Measurements from ENCODE around the gene TUBE1.
"Not testable (repeated sequence)": the region's sequence is repeated elsewhere in the genome, so short reads cannot be mapped to it uniquely, and the experiment has no call there.

The TUBE1 gene

GRCh38 chr6:112061605-112062004 lies 25.7 kb downstream of the TUBE1 start:
- DNase-seq: no peak

DNA sequence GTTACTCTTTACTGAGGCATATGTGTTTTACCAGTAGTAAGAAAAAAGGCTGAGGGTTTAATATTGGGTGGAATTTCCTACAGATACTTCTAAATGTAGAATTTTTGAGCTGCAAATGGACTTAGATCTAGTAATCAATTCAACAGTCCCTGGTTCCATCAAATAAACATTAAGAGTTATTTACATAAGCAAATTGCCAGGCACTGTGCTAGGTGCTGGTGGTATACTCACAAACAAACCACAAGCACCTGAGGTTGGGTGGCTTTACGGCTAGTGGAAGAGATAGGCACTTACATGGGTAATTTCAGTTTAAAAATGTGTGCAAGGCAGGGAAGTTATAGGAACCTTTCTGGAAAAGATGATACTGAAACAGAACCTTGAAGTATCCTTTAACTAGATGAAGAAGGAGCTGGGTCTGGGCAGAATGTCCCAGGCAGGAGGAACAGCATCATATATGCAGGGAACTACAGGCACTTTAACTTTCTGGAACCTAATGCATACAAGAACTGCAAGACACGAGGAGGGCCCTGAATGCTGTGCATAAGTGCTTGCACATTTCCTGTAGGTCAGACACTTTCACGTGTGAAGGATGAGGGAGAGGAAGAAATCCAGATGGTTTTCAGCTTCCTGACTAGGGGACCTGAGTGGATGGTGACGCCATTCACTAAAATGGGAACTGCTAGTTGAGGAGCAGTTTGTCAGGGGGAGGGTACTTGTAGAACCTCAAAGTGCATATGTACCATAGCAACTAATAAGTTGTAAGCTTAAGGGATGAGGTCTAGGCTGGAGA lies 28.8 kb downstream of the TUBE1 start:
- no peak for DNase-seq

DNA sequence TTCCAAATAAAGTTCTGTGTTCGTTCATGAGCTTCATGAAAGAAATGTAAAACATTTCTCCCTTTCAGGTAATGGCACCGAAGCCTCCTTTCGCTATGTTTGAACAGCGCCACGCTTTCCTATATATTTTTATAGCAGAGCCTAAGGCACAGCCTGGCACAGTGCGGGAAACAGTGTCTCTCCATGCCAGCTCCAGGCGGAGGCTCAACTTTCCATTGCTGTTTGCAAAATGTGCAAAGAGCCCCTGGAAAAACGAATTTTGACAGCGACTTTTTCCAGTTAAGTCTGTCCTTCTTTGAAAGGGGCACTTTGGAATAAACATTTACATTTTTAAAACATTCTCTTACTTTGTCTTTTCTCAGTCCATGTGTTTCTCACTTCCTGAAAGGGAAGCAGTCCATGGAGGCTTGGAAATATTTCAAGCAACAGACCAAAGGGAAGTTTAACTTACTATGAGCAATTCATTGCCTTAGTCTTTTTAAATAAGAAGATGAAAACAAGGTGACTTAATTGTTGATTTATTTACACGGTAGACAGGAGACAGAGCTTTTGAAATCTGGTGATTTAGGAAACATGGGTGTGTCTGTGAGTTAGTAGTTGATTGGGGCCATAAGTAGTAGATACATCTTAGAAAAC lies 32.6 kb downstream of the TUBE1 start:
- DNase-seq: no peak

GRCh38 chr6:112054001-112054400 lies 33.3 kb downstream of the TUBE1 start, which contains the start of gene CCN6:
TSS of gene CCN6 (plus strand) at chr6:112054104. CDS start at chr6:112054358, 254 bp downstream.
- DNase-seq: no peak

- not testable (repeated sequence) for DNase-seq
These were observed 36.0 kb downstream of the TUBE1 start for GRCh38 chr6:112051251-112051740.

DNA sequence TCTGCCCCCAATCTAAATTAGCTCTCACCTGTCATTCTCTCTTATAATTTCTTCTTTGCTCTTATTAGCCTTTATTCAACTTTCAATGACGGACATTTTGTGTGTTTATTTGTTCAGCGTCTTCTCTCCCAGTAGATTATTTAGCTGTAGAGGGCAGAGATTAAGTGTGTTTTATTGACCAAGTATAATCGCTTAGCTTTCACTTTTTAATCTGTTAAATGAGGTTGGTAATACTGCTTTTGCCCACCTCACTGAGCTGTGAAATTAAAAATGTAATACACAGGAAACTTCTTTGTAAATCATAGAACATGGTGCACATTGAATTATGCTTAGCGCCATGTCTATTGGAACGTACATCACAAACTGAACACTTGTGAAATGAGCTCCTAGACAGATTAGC lies 36.9 kb downstream of the TUBE1 start:
- DNase-seq: no peak

- DNase-seq: no peak
These were observed 37.3 kb downstream of the TUBE1 start for GRCh38 chr6:112049996-112050395.

GRCh38 chr6:112049026-112049799 lies 38.1 kb downstream of the TUBE1 start:
- no peak for DNase-seq

- not testable (repeated sequence) for DNase-seq
These were observed 39.8 kb downstream of the TUBE1 start for GRCh38 chr6:112047523-112047922.

- no peak for DNase-seq
These were observed 42.4 kb downstream of the TUBE1 start for GRCh38 chr6:112044856-112045255.

DNA sequence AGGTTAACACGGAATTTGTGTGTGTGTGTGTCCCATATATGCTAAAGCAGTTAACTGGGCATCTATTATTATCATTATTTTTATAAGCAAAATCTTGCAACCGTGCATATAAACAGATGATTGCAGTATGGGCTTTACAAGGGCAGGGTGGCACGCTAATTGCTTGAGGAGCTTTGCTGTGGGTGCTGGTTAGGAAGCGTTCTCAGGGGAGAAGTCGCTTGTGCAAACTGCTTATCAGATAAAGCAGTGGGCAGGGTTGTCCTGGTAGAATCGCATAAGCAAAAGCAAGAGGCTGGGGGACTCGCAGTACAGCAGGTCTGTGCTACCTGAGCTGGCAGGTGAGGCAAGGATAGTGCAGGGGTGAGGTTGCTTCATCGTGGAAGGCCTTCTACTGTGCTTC lies 43.1 kb downstream of the TUBE1 start:
- no peak for DNase-seq

- DNase-seq: peak; percentile 95
These were observed 44.0 kb downstream of the TUBE1 start for GRCh38 chr6:112043032-112044007.

DNA sequence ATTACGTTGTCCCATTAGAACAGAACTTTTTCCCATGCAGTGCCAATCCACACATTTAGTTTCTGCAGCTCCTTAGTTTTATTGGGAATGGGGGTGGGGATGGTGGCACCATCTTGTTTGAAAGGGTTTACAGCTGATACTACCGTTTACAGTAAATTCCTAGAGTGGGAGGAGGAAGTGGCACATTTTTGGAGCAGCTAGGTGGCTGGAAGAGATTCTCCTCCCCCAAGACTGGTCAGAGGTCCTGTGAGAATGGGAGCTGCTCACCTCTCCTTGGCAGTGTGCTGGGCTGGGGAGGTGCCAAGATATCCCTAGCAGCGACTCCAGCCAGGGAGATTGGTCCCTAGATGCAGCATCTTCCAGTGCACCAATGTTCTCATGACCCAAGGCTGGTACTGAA lies 45.7 kb downstream of the TUBE1 start:
- DNase-seq: no peak

GRCh38 chr6:112040956-112041355 lies 46.3 kb downstream of the TUBE1 start:
- DNase-seq: no peak

DNA sequence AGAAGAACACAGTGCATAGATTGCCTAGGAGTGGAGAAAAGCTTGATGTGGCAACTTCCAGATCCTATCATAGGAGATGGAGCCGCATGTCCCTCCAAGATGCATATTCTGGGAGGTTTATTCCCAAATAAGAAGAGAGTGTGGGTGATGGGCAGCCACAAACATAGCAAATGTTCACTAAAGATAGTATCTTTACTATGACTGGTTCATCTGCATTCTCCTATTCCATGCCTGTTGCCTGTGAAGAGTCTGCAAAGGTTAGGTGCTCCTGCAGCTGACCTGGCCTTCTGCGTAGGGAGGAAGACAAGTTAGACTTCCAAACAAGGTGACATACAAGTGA lies 47.9 kb downstream of the TUBE1 start:
- no peak for DNase-seq

- DNase-seq: no peak
These were observed 48.4 kb downstream of the TUBE1 start for GRCh38 chr6:112038756-112039430.

GRCh38 chr6:112038268-112038667 lies 49.0 kb downstream of the TUBE1 start:
- no peak for DNase-seq

DNA sequence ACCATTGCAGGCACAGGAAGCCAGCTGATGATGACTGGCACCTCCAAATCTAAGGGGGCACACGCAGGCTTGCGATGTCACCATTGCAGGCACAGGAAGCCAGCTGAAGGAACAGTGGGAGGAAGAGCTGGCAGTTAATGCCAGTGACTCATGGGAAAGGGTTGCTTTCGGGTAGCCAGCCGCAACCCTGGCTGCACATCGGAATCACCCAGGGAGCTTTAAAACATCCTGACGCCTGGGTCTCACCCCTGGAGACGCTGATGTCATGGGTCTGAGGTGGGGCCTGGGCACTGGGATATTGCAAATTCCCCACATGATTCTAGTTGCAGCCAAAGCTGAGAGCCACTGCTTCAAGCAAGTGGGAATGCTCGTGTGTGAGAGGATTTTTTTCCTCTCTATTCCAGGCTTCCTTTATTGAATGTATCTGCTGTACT lies 49.5 kb downstream of the TUBE1 start:
- peak; percentile 26 for DNase-seq

GRCh38 chr6:112036088-112036637 lies 51.1 kb downstream of the TUBE1 start:
- peak; percentile 11 for DNase-seq

GRCh38 chr6:112034616-112034995 lies 52.7 kb downstream of the TUBE1 start:
- no peak for DNase-seq
